A673 (cell line): Measurements from ENCODE around the gene TOP2B. TPM values are rescaled to one million over a fixed set of nuclear protein-coding genes. Genes with fewer than 3 reads are reported as not detected.

ENCODE experiments used
- BruUV-seq: library from RNA; stranded (reverse); fragments of 400-500 nt; replicated peaks from 2 replicates; lab custom pipeline; 2021; lab: Mats Ljungman, UMichigan
- CTCF ChIA-PET: fragments of 300-600 bp; sonication (Branson Sonifier 250); formaldehyde crosslinking; loops from one replicate; lab custom pipeline; 2022; ENCODE audit warnings: antibody characterized with exemption; lab: Charles Lee
- POLR2A ChIA-PET: fragments of 300-600 bp; sonication (Branson Sonifier 250); formaldehyde crosslinking; loops from one replicate; lab custom pipeline; 2022; ENCODE audit warnings: antibody characterized with exemption; ENCODE audit not compliant: low non-redundant PET; lab: Charles Lee
- DNase-seq: peaks from one replicate; pipeline ENCODE4 v3.0.0-alpha.2; 2015; ENCODE audit warnings: low spot score
- H3K27ac ChIP-seq: fragments of 200-600 bp; sonication (generic); 2 replicates; pipeline ENCODE4 v1.5.1; 2016; ENCODE audit warnings: mixed run types, low read depth, mild to moderate bottlenecking, mixed read lengths, antibody characterized with exemption, low read length; ENCODE audit not compliant: poor library complexity, severe bottlenecking
- H3K27me3 ChIP-seq: fragments of 200-600 bp; sonication (generic); replicated peaks from 2 replicates; pipeline ENCODE4 v1.6.1; 2017; ENCODE audit warnings: mixed run types, low read depth, mild to moderate bottlenecking, mixed read lengths, antibody characterized with exemption, low read length; ENCODE audit not compliant: insufficient read depth, poor library complexity
- H3K36me3 ChIP-seq: fragments of 200-600 bp; sonication (generic); 2 replicates; pipeline ENCODE4 v1.6.1; 2016; ENCODE audit warnings: mixed run types, mild to moderate bottlenecking, mixed read lengths, antibody characterized with exemption, low read length; ENCODE audit not compliant: insufficient read depth, poor library complexity, severe bottlenecking
- H3K4me1 ChIP-seq: fragments of 200-600 bp; sonication (generic); 2 replicates; pipeline ENCODE4 v1.6.1; 2017; ENCODE audit warnings: mixed run types, mild to moderate bottlenecking, mixed read lengths, antibody characterized with exemption, low read length; ENCODE audit not compliant: insufficient read depth, poor library complexity, severe bottlenecking
- H3K4me3 ChIP-seq: fragments of 200-600 bp; sonication (generic); 2 replicates; pipeline ENCODE4 v1.5.1; 2016; ENCODE audit warnings: low read depth, mixed run types, mild to moderate bottlenecking, mixed read lengths, low read length; ENCODE audit not compliant: poor library complexity, severe bottlenecking
- H3K9me3 ChIP-seq: fragments of 200-600 bp; sonication (generic); 2 replicates; pipeline ENCODE4 v1.6.1; 2016; ENCODE audit warnings: mixed run types, low read depth, mild to moderate bottlenecking, mixed read lengths, antibody characterized with exemption, low read length; ENCODE audit not compliant: poor library complexity, severe bottlenecking
- CTCF ChIP-seq: fragments of 300-800, 200-600 bp; sonication (generic); conservative IDR thresholded peaks from 2 replicates; pipeline ENCODE4 v1.5.1; 2017; ENCODE audit warnings: low read depth, mild to moderate bottlenecking, antibody characterized with exemption, low read length, moderate library complexity, mixed read lengths
- EZH2 ChIP-seq: fragments of 200-600 bp; sonication (generic); IDR thresholded peaks from 2 replicates; pipeline ENCODE4 v1.6.1; 2017; ENCODE audit warnings: borderline replicate concordance, low read depth, mild to moderate bottlenecking, mixed read lengths, antibody characterized with exemption, low read length; ENCODE audit not compliant: poor library complexity, severe bottlenecking
- intact Hi-C: fragments of 100-400 bp; cut with micrococcal nuclease; formaldehyde crosslinking; loops from one replicate; pipeline ENCODE4 v1.10.0; 2022; ENCODE audit not compliant: unreplicated experiment
- total RNA-seq: library from RNA; stranded (reverse); gene quantifications from 2 replicates; pipeline ENCODE4 v1.2.3, GENCODE V29; 2021

TOP2B gene
- total RNA-seq, 1 experiment from 2014 or later, result 154 TPM

- ChIA-PET POLR2A (no interaction called here), CTCF (no interaction called here)
- Histone ChIP-seq H3K4me1 (no peaks in the 10 kb centered on the region), H3K36me3 (no peaks in the 10 kb centered on the region), H3K27me3 (no peaks in the 10 kb centered on the region), H3K4me3 (no peak overlapping the region), H3K9me3 (no peaks in the 10 kb centered on the region), H3K27ac (no peak overlapping the region)
- BruUV-seq, result no TSS peak
- no peak for DNase-seq
- TF ChIP-seq EZH2, result no peak
- no peak for TF ChIP-seq CTCF
- intact Hi-C loops, result no loop called here
Observed at GRCh38 chr3:25567806-25568524, 96.7 kb downstream of the TOP2B start.

- no peak overlapping the region for H3K27ac ChIP-seq
- TF ChIP-seq EZH2 (no peak), CTCF (no peak)
- no peaks in the 10 kb centered on the region for H3K36me3 ChIP-seq
- no TSS peak for BruUV-seq
- ChIA-PET CTCF (no interaction called here), POLR2A (no interaction called here)
- intact Hi-C loops, result no loop called here
- H3K27me3 ChIP-seq, result no peaks in the 10 kb centered on the region
- DNase-seq, result no peak
- H3K4me1 ChIP-seq, result no peaks in the 10 kb centered on the region
- H3K9me3 ChIP-seq, result no peaks in the 10 kb centered on the region
- no peak overlapping the region for H3K4me3 ChIP-seq
Observed at GRCh38 chr3:25567388-25567787, 97.3 kb downstream of the TOP2B start.

GRCh38 chr3:25566358-25566920, 98.3 kb downstream of the TOP2B start:
- POLR2A ChIA-PET, result no interaction called here
- no TSS peak for BruUV-seq
- Histone ChIP-seq H3K27ac (no peak overlapping the region), H3K9me3 (no peaks in the 10 kb centered on the region), H3K36me3 (no peaks in the 10 kb centered on the region), H3K4me1 (no peaks in the 10 kb centered on the region), H3K4me3 (no peak overlapping the region), H3K27me3 (no peaks in the 10 kb centered on the region)
- DNase-seq, result peak; percentile 6
- no peak for TF ChIP-seq CTCF
- no peak for TF ChIP-seq EZH2
- CTCF ChIA-PET, result no interaction called here
- intact Hi-C loops, result no loop called here
